Fibroblast of mammary gland (primary cell): ENCODE measurements around the gene P3H3.
"Not testable (repeated sequence)": the region's sequence is repeated elsewhere in the genome, so short reads cannot be mapped to it uniquely, and the experiment has no call there.

Source experiments
- DNase-seq: peaks from one replicate; pipeline ENCODE4 v3.0.0-alpha.2; 2010; ENCODE audit warnings: low read depth
- H3K4me3 ChIP-seq: 2 replicates; pipeline ENCODE4 v1.5.1; 2011; ENCODE audit warnings: low read depth, mild to moderate bottlenecking, low read length, moderate library complexity; ENCODE audit not compliant: control insufficient read depth
- CTCF ChIP-seq: conservative IDR thresholded peaks from 2 replicates; pipeline ENCODE4 v1.5.1; 2011; ENCODE audit warnings: low read depth, low read length, inconsistent platforms; ENCODE audit not compliant: control insufficient read depth, insufficient read depth

The P3H3 gene

GRCh38 chr12:6873094-6874014 is 45.1 kb downstream of the P3H3 start, which contains the start of gene SPSB2:
Gene SPSB2 (minus strand): TSS chr12:6873303. CDS start chr12:6872901, 402 bp downstream.
- peak within 1 kb of the TSS; percentile 82 for H3K4me3 ChIP-seq
- TF ChIP-seq CTCF, result no peak
- DNase-seq, result peak; percentile 92

- H3K4me3 ChIP-seq, result peak overlapping the region; percentile 82
- not testable (repeated sequence) for DNase-seq
These were observed 45.8 kb downstream of the P3H3 start for GRCh38 chr12:6874015-6874368.

GRCh38 chr12:6879824-6880223 is 51.6 kb downstream of the P3H3 start:
- H3K4me3 ChIP-seq, result not testable (repeated sequence)

GRCh38 chr12:6883252-6883651 is 55.0 kb downstream of the P3H3 start:
- H3K4me3 ChIP-seq, result no peak overlapping the region
- no peak for DNase-seq
- TF ChIP-seq CTCF, result no peak

More at GRCh38 chr12:6879824-6880223, 51.6 kb downstream of the P3H3 start:
- not testable (repeated sequence) for DNase-seq

- no peak for DNase-seq
- no peak for TF ChIP-seq CTCF
- no peak overlapping the region for H3K4me3 ChIP-seq
These were observed 55.5 kb downstream of the P3H3 start for GRCh38 chr12:6883683-6884082.

GRCh38 chr12:6884539-6884938 is 56.3 kb downstream of the P3H3 start:
- TF ChIP-seq CTCF, result no peak
- DNase-seq, result no peak
- H3K4me3 ChIP-seq, result no peak overlapping the region

- not testable (repeated sequence) for H3K4me3 ChIP-seq, DNase-seq
These were observed 58.2 kb downstream of the P3H3 start for GRCh38 chr12:6886206-6886999.

- no peak for TF ChIP-seq CTCF
- H3K4me3 ChIP-seq, result no peak overlapping the region
- no peak for DNase-seq
These were observed 59.3 kb downstream of the P3H3 start for GRCh38 chr12:6887460-6887859.
